DOHH2 (cell line): Measurements from ENCODE around the gene GLI3.

Source experiments
- H3F3A ChIP-seq: fragments of 200-600 bp; sonication (generic), shearing (Covaris generic); 2 replicates; pipeline ENCODE4 v1.6.0; 2016; ENCODE audit warnings: antibody characterized with exemption, mild to moderate bottlenecking; ENCODE audit not compliant: control insufficient read depth, insufficient read depth
- H3K27ac ChIP-seq: fragments of 200-600 bp; sonication (generic); 2 replicates; pipeline ENCODE4 v1.5.1; 2014; ENCODE audit warnings: low read depth, mild to moderate bottlenecking, low read length, moderate library complexity
- H3K27me3 ChIP-seq: fragments of 200-600 bp; sonication (generic); 2 replicates; pipeline ENCODE4 v1.6.1; 2014; ENCODE audit warnings: mild to moderate bottlenecking, low read length, mixed read lengths; ENCODE audit not compliant: control insufficient read depth
- H3K36me3 ChIP-seq: fragments of 200-600 bp; sonication (generic); 2 replicates; pipeline ENCODE4 v1.6.1; 2014; ENCODE audit warnings: mild to moderate bottlenecking, low read length, moderate library complexity, mixed read lengths; ENCODE audit not compliant: control insufficient read depth
- H3K4me1 ChIP-seq: fragments of 200-600 bp; sonication (generic); 2 replicates; pipeline ENCODE4 v1.6.1; 2014; ENCODE audit warnings: mild to moderate bottlenecking, low read length, mixed read lengths; ENCODE audit not compliant: control insufficient read depth
- H3K4me2 ChIP-seq: fragments of 200-600 bp; sonication (generic); 2 replicates; pipeline ENCODE4 v1.6.0; 2014; ENCODE audit warnings: mild to moderate bottlenecking, low read length, moderate library complexity
- H3K4me3 ChIP-seq: fragments of 200-600 bp; sonication (generic); 2 replicates; pipeline ENCODE4 v1.5.1; 2014; ENCODE audit warnings: mild to moderate bottlenecking, low read length, mixed read lengths
- H3K79me2 ChIP-seq: fragments of 200-600 bp; sonication (generic); 2 replicates; pipeline ENCODE4 v1.6.1; 2014; ENCODE audit warnings: mild to moderate bottlenecking, low read length, mixed read lengths; ENCODE audit not compliant: control insufficient read depth
- H3K9me2 ChIP-seq: fragments of 200-600 bp; sonication (generic); replicated peaks from 2 replicates; pipeline ENCODE4 v1.6.1; 2014; ENCODE audit warnings: mild to moderate bottlenecking, low read length, mixed read lengths; ENCODE audit not compliant: control insufficient read depth
- H3K9me3 ChIP-seq: fragments of 200-600 bp; sonication (generic); 2 replicates; pipeline ENCODE4 v1.6.1; 2014; ENCODE audit warnings: antibody characterized with exemption, low read length, mixed read lengths; ENCODE audit not compliant: control insufficient read depth, insufficient read depth
- H4K20me1 ChIP-seq: fragments of 200-600 bp; sonication (generic); 2 replicates; pipeline ENCODE4 v1.6.0; 2014; ENCODE audit warnings: low read depth, mild to moderate bottlenecking, antibody characterized with exemption, low read length, moderate library complexity; ENCODE audit not compliant: control insufficient read depth, insufficient read depth
- EZH2phosphoT487 ChIP-seq: fragments of 200-600 bp; sonication (generic); IDR thresholded peaks from 2 replicates; pipeline ENCODE4 v1.6.1; 2017; ENCODE audit warnings: borderline replicate concordance, mild to moderate bottlenecking, antibody characterized with exemption, low read length, moderate library complexity, mixed read lengths
- TF ChIP-seq, protein P1 (sequence below): fragments of 200-600 bp; sonication (generic); IDR thresholded peaks from one replicate; pipeline ENCODE4 v1.5.1; 2014; ENCODE audit warnings: antibody characterized with exemption, mild to moderate bottlenecking, low read depth, low read length; ENCODE audit not compliant: poor library complexity, severe bottlenecking

Gene GLI3

DNA sequence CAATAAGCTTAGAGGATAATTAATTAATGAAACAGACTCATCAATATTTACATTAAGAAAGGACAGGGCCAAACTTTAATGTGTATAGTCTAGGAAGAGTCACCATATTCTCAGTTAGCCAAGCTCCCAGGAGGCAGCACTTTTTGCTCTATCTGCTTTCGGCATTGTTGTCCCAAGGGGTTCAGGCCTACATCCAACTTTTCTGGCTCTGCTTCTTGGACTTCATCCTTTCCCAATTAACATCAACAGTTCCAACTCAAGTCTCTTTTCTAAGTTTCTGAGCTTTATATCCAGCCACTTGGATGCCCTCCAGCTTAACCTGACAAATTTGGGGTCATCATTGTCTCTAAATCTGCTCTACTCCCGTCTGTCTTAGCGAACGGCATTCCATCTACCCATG lies 42.8 kb downstream of the GLI3 start:
- no peaks in the 10 kb centered on the region for H3K36me3 ChIP-seq
- H3K9me2 ChIP-seq = no peaks in the 10 kb centered on the region; the same call in 1 of the 2 replicates
- TF ChIP-seq, protein P1, sequence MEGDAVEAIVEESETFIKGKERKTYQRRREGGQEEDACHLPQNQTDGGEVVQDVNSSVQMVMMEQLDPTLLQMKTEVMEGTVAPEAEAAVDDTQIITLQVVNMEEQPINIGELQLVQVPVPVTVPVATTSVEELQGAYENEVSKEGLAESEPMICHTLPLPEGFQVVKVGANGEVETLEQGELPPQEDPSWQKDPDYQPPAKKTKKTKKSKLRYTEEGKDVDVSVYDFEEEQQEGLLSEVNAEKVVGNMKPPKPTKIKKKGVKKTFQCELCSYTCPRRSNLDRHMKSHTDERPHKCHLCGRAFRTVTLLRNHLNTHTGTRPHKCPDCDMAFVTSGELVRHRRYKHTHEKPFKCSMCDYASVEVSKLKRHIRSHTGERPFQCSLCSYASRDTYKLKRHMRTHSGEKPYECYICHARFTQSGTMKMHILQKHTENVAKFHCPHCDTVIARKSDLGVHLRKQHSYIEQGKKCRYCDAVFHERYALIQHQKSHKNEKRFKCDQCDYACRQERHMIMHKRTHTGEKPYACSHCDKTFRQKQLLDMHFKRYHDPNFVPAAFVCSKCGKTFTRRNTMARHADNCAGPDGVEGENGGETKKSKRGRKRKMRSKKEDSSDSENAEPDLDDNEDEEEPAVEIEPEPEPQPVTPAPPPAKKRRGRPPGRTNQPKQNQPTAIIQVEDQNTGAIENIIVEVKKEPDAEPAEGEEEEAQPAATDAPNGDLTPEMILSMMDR = no peak
- TF ChIP-seq EZH2phosphoT487 = no peak
- no peaks in the 10 kb centered on the region for H3K27me3 ChIP-seq
- no peaks in the 10 kb centered on the region for H3K79me2 ChIP-seq
- no peak overlapping the region for H3K4me3 ChIP-seq
- no peaks in the 10 kb centered on the region for H3F3A ChIP-seq
- H3K4me1 ChIP-seq = no peaks in the 10 kb centered on the region
- no peaks in the 10 kb centered on the region for H4K20me1 ChIP-seq
- H3K27ac ChIP-seq = no peak overlapping the region
- H3K4me2 ChIP-seq = no peak overlapping the region
- no peaks in the 10 kb centered on the region for H3K9me3 ChIP-seq

DNA sequence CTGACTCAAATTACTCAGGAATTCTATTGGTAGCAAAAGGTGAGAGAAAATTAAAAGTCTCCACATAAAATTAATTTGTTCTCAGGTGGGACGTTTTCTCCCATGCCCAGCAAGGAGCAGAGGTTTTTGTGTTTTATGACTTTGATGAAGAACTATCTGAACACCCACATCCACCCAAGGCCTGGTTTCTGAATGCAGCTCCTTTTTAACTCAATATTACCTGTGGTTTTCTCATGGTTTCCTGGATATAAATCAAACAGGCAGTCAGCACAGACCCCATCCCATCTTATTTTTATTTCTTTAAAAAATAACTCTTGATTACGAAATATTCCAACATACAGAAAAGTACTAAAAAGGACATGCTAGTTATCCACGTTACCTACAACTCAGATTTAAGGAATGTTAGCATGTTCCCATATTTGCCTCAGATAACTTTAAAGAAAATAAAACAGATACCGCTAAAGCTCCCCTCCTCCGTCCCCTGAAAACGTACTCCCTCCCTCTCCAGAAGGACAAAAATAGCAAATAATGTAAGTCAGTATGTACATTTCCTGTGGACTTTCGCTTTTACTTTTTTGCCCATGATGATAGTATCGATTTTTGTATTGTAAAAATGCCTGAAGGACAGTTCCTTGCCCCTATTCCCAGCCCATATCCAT lies 43.4 kb downstream of the GLI3 start:
- no peaks in the 10 kb centered on the region for H4K20me1 ChIP-seq
- H3K27ac ChIP-seq = no peak overlapping the region
- no peak overlapping the region for H3K4me3 ChIP-seq
- H3K9me3 ChIP-seq = no peaks in the 10 kb centered on the region
- H3K36me3 ChIP-seq = no peaks in the 10 kb centered on the region
- H3K9me2 ChIP-seq = no peaks in the 10 kb centered on the region; the same call in 1 of the 2 replicates
- H3K27me3 ChIP-seq = no peaks in the 10 kb centered on the region
- no peak for TF ChIP-seq EZH2phosphoT487
- TF ChIP-seq, protein P1 = no peak
- H3K4me1 ChIP-seq = no peaks in the 10 kb centered on the region
- H3K4me2 ChIP-seq = no peak overlapping the region
- H3K79me2 ChIP-seq = no peaks in the 10 kb centered on the region
- no peaks in the 10 kb centered on the region for H3F3A ChIP-seq

DNA sequence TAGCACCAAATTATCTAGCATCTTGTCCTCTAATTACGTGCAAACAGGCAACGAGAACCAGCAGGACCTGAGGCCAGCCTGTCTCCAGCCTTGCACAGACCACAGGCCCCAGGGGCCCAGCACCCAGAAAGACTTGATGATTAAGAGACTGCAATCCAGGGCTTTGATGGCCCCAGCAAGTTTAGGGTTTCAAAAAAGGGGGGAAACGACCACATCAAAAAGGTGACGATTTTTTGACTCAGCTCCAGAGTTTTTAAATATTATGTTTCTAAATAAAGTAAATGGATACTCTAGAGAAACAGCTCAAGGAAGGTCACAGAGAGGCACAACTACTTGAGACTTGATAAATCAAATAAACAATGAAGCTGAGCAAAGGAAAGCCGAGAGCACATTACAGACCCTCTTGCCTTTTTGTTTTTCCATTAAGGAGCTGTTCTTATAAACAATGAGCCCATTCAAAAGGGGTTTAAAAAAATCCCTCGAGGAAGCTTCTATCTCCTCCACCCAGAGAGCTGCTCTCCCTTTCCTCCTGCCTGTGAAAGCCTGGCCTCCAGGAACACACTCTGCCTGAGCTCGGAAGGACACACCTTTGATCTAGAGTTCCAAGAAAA lies 44.1 kb downstream of the GLI3 start:
- H3K27ac ChIP-seq = no peak overlapping the region

More for the DNA sequence above, 44.1 kb downstream of the GLI3 start:
- Histone ChIP-seq H4K20me1 (no peaks in the 10 kb centered on the region), H3K9me3 (no peaks in the 10 kb centered on the region), H3K4me1 (no peaks in the 10 kb centered on the region), H3K9me2 (no peaks in the 10 kb centered on the region; the same call in 1 of the 2 replicates), H3K4me2 (no peak overlapping the region), H3K79me2 (no peaks in the 10 kb centered on the region), H3K4me3 (no peak overlapping the region), H3K27me3 (no peaks in the 10 kb centered on the region), H3K36me3 (no peaks in the 10 kb centered on the region), H3F3A (no peaks in the 10 kb centered on the region)
- TF ChIP-seq, protein P1 = no peak
- no peak for TF ChIP-seq EZH2phosphoT487
